ENCODE results near the gene BAG3. TPM values are rescaled to one million over a fixed set of nuclear protein-coding genes. Genes with fewer than 3 reads are reported as not detected.
A peak's percentile ranks its signal among the peaks of the same experiment; 100 is the strongest.

BAG3 gene
- polyA plus RNA-seq (2013, experiment 1 of 2), result 66.0 TPM
- 65.0 TPM for polyA plus RNA-seq (2013, experiment 2 of 2)

DNA sequence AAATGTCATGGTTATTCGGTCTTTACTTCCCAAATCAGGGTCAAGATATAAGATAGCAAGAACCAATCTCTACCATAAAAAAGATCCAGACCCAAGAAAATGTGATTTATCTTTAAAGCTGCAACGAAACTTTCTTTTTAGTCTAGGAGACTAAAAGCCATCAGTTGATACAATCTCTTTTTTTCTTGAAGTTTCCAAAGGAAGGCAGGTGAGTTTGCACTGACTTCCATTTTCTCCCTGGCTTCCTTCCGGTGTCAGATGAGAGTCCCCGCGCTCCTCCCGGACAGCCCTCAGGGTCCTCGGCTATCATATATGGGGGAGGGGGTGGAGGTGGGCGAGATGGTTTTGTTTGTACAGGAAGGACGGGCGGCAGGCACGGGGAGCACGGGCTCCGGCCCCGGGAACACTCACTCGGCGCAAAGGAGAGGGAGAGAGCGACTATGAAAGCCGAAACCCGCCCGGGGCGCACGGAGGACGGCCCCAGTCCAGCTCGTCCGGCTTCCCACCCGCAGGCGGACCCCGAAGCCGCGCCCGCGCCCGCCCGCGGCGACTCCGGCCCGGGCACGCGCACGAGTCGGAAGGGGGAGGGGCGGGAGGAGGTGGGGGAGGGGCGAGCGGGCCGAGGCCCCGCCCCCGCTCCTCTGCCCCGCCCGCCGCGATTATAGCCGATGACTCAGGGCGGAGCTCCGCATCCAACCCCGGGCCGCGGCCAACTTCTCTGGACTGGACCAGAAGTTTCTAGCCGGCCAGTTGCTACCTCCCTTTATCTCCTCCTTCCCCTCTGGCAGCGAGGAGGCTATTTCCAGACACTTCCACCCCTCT lies at the start of gene BAG3:
Gene BAG3, plus strand, starts transcription at position 689 of the 822 bp plus-strand sequence. CDS start 296 bp downstream, outside the sequence.
- peak within 1 kb of the TSS; percentile 91 for H2BK15ac ChIP-seq (ENCODE audit: low read depth, poor library complexity, severe bottlenecking)

DNA sequence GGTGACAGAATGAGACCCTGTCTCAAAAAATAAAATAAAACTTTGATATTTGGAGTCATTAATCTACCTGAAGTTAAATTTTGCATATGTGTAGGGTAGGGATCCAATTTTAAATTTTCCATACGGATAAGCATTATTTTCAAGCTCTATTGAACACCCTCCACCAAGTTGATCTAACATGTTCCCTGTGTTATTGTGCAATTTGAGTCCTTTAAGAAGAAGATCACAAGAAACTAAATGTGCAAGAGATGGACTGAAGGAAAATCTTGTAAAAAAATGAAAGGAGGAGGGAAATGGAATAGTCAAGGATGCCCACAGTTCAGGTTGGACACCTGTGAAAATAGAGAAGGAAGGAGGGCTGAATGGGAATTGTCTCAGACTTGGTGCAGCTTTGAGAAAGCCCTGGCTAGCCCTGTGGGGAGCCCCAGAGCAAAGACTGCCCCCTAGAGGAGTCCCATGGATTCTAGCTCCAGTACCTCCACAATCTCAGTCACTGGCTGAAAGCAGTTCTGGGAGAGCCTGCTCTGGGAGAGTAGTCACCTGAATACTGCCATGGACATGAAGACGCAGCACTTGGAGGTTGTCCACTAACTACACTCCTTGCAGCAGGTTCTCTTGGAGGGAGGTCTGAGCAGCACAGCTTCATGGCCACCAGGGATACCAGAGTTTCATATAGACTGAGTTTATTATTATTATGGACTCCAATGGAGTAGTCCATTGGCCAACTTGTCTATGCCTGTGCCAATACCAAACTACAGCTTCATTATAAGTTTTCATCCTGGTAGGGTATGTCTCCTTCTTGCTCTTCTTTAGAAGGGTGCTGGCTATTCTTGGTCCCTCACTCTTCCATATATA lies 48.7 kb upstream of the BAG3 start:
- Histone ChIP-seq H2BK5ac (ENCODE audit: low read depth, low read length, poor library complexity, severe bottlenecking) (no peak overlapping the region), H3K9me3 (ENCODE audit: control insufficient read depth, low read length) (no peaks in the 10 kb centered on the region), H3K36me3 (ENCODE audit: control insufficient read depth in 1 of 2, insufficient read depth in 2 of 2, low read depth in 1 of 2, low read length in 2 of 2) (no peaks in the 10 kb centered on the region), H3K18ac (ENCODE audit: low read depth in 1 of 2, low read length in 2 of 2) (no peak overlapping the region), H3K27ac (ENCODE audit: low read length, poor library complexity, severe bottlenecking) (no peak overlapping the region), H4K8ac (ENCODE audit: low read length) (no peak overlapping the region), H3K4me2 (ENCODE audit: low read length, poor library complexity, severe bottlenecking) (no peak overlapping the region), H3K23ac (ENCODE audit: low read length in 2 of 2) (no peak overlapping the region), H2AK5ac (ENCODE audit: low read length, severe bottlenecking) (no peak overlapping the region), H3K4me3 (ENCODE audit: insufficient read depth in 1 of 2, low read depth in 1 of 2, low read length in 2 of 2) (no peak overlapping the region), H3K27me3 (ENCODE audit: control insufficient read depth in 1 of 2, insufficient read depth in 1 of 2, low read length in 2 of 2) (no peaks in the 10 kb centered on the region), H2BK15ac (ENCODE audit: low read depth, poor library complexity, severe bottlenecking) (no peak overlapping the region), H3K9ac (ENCODE audit: low read length) (no peak overlapping the region), H3K4ac (ENCODE audit: low read depth in 1 of 2, low read length in 2 of 2) (no peak overlapping the region), H2AFZ (ENCODE audit: low read depth, low read length) (no peak overlapping the region), H2BK12ac (ENCODE audit: low read length in 2 of 2) (no peak overlapping the region), H3K4me1 (ENCODE audit: control insufficient read depth, insufficient read depth, low read depth, low read length) (no peaks in the 10 kb centered on the region), H3K79me1 (replicated peaks; ENCODE audit: low read length, poor library complexity, severe bottlenecking) (peaks cover 7% of the 10 kb centered on the region), H4K91ac (ENCODE audit: low read length) (no peak overlapping the region), H2BK120ac (ENCODE audit: low read depth, low read length) (no peak overlapping the region), H3K14ac (ENCODE audit: low read length in 2 of 2) (no peak overlapping the region)
- WGBS, result 73% methylated on average over 1 of the region's 2 CpGs
- peak; percentile 36 for DNase-seq

More for the DNA sequence above, at the start of gene BAG3:
- Histone ChIP-seq H2AFZ (ENCODE audit: low read depth, low read length) (peak within 1 kb of the TSS; percentile 92), H3K18ac (ENCODE audit: low read depth in 1 of 2, low read length in 2 of 2) (peak within 1 kb of the TSS; percentile 95 to 100), H3K9me3 (ENCODE audit: control insufficient read depth, low read length) (peaks cover 5% of the 10 kb centered on the region), H4K91ac (ENCODE audit: low read length) (peak within 1 kb of the TSS; percentile 93), H2BK12ac (ENCODE audit: low read length in 2 of 2) (peak within 1 kb of the TSS; percentile 38 to 86), H2BK120ac (ENCODE audit: low read depth, low read length) (peak within 1 kb of the TSS; percentile 94), H3K79me1 (replicated peaks; ENCODE audit: low read length, poor library complexity, severe bottlenecking) (no peaks in the 10 kb centered on the region), H3K4ac (ENCODE audit: low read depth in 1 of 2, low read length in 2 of 2) (peak within 1 kb of the TSS; percentile 88 to 99), H2BK5ac (ENCODE audit: low read depth, low read length, poor library complexity, severe bottlenecking) (peak within 1 kb of the TSS; percentile 81), H3K9ac (ENCODE audit: low read length) (peak within 1 kb of the TSS; percentile 94), H3K14ac (ENCODE audit: low read length in 2 of 2) (peak within 1 kb of the TSS in 1 of 2 experiments; percentile 99), H3K4me1 (ENCODE audit: control insufficient read depth, insufficient read depth, low read depth, low read length) (peaks cover 12% of the 10 kb centered on the region), H3K4me3 (ENCODE audit: insufficient read depth in 1 of 2, low read depth in 1 of 2, low read length in 2 of 2) (peak within 1 kb of the TSS; percentile 87 to 97), H3K27ac (ENCODE audit: low read length, poor library complexity, severe bottlenecking) (peak within 1 kb of the TSS; percentile 93), H3K27me3 (ENCODE audit: control insufficient read depth in 1 of 2, insufficient read depth in 1 of 2, low read length in 2 of 2) (no peaks in the 10 kb centered on the region), H4K8ac (ENCODE audit: low read length) (peak within 1 kb of the TSS; percentile 90), H3K36me3 (ENCODE audit: control insufficient read depth in 1 of 2, insufficient read depth in 2 of 2, low read depth in 1 of 2, low read length in 2 of 2) (peaks cover 0 to 6% of the 10 kb centered on the region in 2 experiments), H3K4me2 (ENCODE audit: low read length, poor library complexity, severe bottlenecking) (peak within 1 kb of the TSS; percentile 80), H3K23ac (ENCODE audit: low read length in 2 of 2) (peak within 1 kb of the TSS; percentile 94 to 100), H2AK5ac (ENCODE audit: low read length, severe bottlenecking) (no peak within 1 kb of the TSS)
- 4% methylated on average over 22 of the region's 60 CpGs for WGBS
- DNase-seq, result peak; percentile 93

DNA sequence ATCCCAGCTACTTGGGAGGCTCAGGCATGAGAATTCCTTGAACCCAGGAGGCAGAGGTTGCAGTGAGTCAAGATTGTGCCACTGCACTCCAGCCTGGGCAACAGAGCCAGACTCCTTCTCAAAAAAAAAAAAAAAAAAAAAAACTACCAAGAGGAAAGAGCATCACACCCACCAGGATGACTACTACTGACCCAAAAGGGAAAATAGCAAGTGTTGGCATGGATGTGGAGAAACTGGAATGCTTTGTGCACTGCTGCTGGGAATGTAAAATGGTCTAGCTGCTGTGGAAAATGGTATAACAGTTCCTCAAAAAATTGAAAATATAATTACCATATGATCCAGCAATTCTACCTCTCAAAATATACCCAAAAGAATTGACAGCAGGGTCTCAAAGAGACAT lies 46.7 kb upstream of the BAG3 start:
- no peak overlapping the region for H2AK5ac ChIP-seq (ENCODE audit: low read length, severe bottlenecking)
- H2AFZ ChIP-seq (ENCODE audit: low read depth, low read length), result no peak overlapping the region
- no peak overlapping the region for H2BK12ac ChIP-seq (ENCODE audit: low read length in 2 of 2)
- H3K4me3 ChIP-seq (ENCODE audit: insufficient read depth in 1 of 2, low read depth in 1 of 2, low read length in 2 of 2), result no peak overlapping the region
- H2BK120ac ChIP-seq (ENCODE audit: low read depth, low read length), result no peak overlapping the region
- peaks cover 0 to 5% of the 10 kb centered on the region in 2 experiments for H3K27me3 ChIP-seq (ENCODE audit: control insufficient read depth in 1 of 2, insufficient read depth in 1 of 2, low read length in 2 of 2)
- no peak overlapping the region for H4K8ac ChIP-seq (ENCODE audit: low read length)
- no peaks in the 10 kb centered on the region for H3K36me3 ChIP-seq (ENCODE audit: control insufficient read depth in 1 of 2, insufficient read depth in 2 of 2, low read depth in 1 of 2, low read length in 2 of 2)
- H3K4me1 ChIP-seq (ENCODE audit: control insufficient read depth, insufficient read depth, low read depth, low read length), result no peaks in the 10 kb centered on the region
- H3K4ac ChIP-seq (ENCODE audit: low read depth in 1 of 2, low read length in 2 of 2), result no peak overlapping the region
- no peaks in the 10 kb centered on the region for H3K9me3 ChIP-seq (ENCODE audit: control insufficient read depth, low read length)
- no peak overlapping the region for H2BK5ac ChIP-seq (ENCODE audit: low read depth, low read length, poor library complexity, severe bottlenecking)
- H3K4me2 ChIP-seq (ENCODE audit: low read length, poor library complexity, severe bottlenecking), result no peak overlapping the region
- no peak for DNase-seq
- H2BK15ac ChIP-seq (ENCODE audit: low read depth, poor library complexity, severe bottlenecking), result no peak overlapping the region
- H3K79me1 ChIP-seq (replicated peaks; ENCODE audit: low read length, poor library complexity, severe bottlenecking), result no peaks in the 10 kb centered on the region
- H4K91ac ChIP-seq (ENCODE audit: low read length), result no peak overlapping the region
- no peak overlapping the region for H3K27ac ChIP-seq (ENCODE audit: low read length, poor library complexity, severe bottlenecking)
- no peak overlapping the region for H3K23ac ChIP-seq (ENCODE audit: low read length in 2 of 2)
- no peak overlapping the region for H3K9ac ChIP-seq (ENCODE audit: low read length)
- H3K18ac ChIP-seq (ENCODE audit: low read depth in 1 of 2, low read length in 2 of 2), result no peak overlapping the region
- H3K14ac ChIP-seq (ENCODE audit: low read length in 2 of 2), result no peak overlapping the region

All from mesenchymal stem cell (in vitro differentiated cells and primary cell).